Aorta (tissue), 5 donors: ENCODE measurements around the gene MKLN1. TPM values are rescaled to one million over a fixed set of nuclear protein-coding genes. Genes with fewer than 3 reads are reported as not detected.
A peak's percentile ranks its signal among the peaks of the same experiment; 100 is the strongest.
"Not testable (repeated sequence)": the region's sequence is repeated elsewhere in the genome, so short reads cannot be mapped to it uniquely, and the experiment has no call there.

Source experiments
- ATAC-seq: fragments of 200-7000 bp; cut with Tn5 transposase; one replicate; pipeline ENCODE4 v1.9.1; 2022; ENCODE audit warnings: moderate library complexity; ENCODE audit not compliant: low FRiP score
- DNase-seq, 2 donors: peaks; one replicate each; pipeline ENCODE4 v3.0.0-alpha.2; 2020
- H3K27ac ChIP-seq, 2 donors: one replicate each; pipeline ENCODE4 v1.5.1; 2013; ENCODE audit warnings: low read length in 2 of 2, mild to moderate bottlenecking in 2 of 2, moderate library complexity in 2 of 2, control low read depth in 1 of 2, inconsistent platforms in 1 of 2, low read depth in 1 of 2
- H3K27me3 ChIP-seq, 2 donors: one replicate each; pipeline ENCODE4 v1.6.1; 2013; ENCODE audit warnings: control low read depth in 1 of 2, low read length in 1 of 2, mild to moderate bottlenecking in 1 of 2, moderate library complexity in 1 of 2; ENCODE audit not compliant: insufficient read depth in 2 of 2, control insufficient read depth in 1 of 2
- H3K36me3 ChIP-seq, 2 donors: one replicate each; pipeline ENCODE4 v1.6.1; 2013; ENCODE audit warnings: control low read depth in 1 of 2, low read length in 1 of 2, mild to moderate bottlenecking in 1 of 2; ENCODE audit not compliant: insufficient read depth in 2 of 2, control insufficient read depth in 1 of 2
- H3K4me1 ChIP-seq, 2 donors: one replicate each; pipeline ENCODE4 v1.6.1; 2013; ENCODE audit warnings: low read length in 2 of 2, control low read depth in 1 of 2, mild to moderate bottlenecking in 1 of 2, moderate library complexity in 1 of 2; ENCODE audit not compliant: insufficient read depth in 2 of 2, control insufficient read depth in 1 of 2
- H3K4me3 ChIP-seq, 2 donors: one replicate each; pipeline ENCODE4 v1.5.1; 2013; ENCODE audit warnings: low read length in 2 of 2, control low read depth in 1 of 2, mild to moderate bottlenecking in 1 of 2
- H3K9me3 ChIP-seq: one replicate; pipeline ENCODE4 v1.6.1; 2013; ENCODE audit warnings: mild to moderate bottlenecking, low read length; ENCODE audit not compliant: control insufficient read depth
- WGBS, 2 donors: extraction: QIAGEN DNeasy Blood & Tissue Kit; methylation state at CpG; one replicate each; pipeline ENCODE4 v1.1.7; 2013; 5-methylcytosine and 5-hydroxymethylcytosine counted together
- intact Hi-C, 2 donors: fragments of 100-400 bp; cut with DNase I; formaldehyde crosslinking; loops; one replicate each; pipeline versions ENCODE4 v1.14.2 to v1.15.0; 2022
- polyA plus RNA-seq, 2 donors: library from polyadenylated mRNA; stranded (reverse); fragments of 200-250 nt; gene quantifications; one replicate each; pipeline ENCODE4 v1.2.3, GENCODE V29; 2013
- total RNA-seq, 2 donors: library from RNA; stranded (reverse); fragmentation: NEBNext Ultra II Directional; extraction: Animal tissue kit (Norgen Biotek cat#: 25700); gene quantifications; one replicate each; pipeline ENCODE4 v1.2.1, GENCODE V29; 2021
- donor health status: healthy with polysubstance abuse.
- donor health status: Bipolar disorder and iron deficiency.
- donor health status: DM: no; HTN: no; CAD: no.
- donor health status: DM: no; HTN: no; CAD: no.
- donor health status: DM: yes; HTN: yes; CAD: no.

Gene MKLN1
- total and polyA plus RNA-seq, 4 donors = 11.5 to 91.6 (median 45.2) TPM

DNA sequence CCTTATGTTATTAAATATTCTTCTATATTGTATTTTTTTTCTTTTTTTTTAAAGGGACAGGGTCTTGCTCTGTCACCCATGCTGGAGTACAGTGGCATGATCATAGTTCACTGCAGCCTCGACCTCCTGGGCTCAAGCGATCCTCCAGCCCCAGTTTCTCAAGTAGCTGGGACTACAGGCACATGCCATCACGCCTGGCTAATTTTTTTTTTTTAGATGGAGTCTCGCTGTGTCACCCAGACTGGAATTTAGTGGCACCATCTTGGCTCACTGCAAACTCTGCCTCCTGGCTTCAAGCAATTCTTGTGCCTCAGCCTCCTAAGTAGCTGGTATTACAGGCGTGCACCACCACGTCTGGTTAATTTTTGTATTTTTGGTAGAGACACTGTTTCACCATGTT, 5.1 kb downstream of the MKLN1 start:
- intact Hi-C loops, H3K4me1 ChIP-seq, H3K4me3 ChIP-seq, DNase-seq, H3K27me3 ChIP-seq, ATAC-seq, H3K9me3 ChIP-seq, H3K27ac ChIP-seq, H3K36me3 ChIP-seq: not testable (repeated sequence)
- 95 to 96% methylated on average over 6 of the region's 6 CpGs for WGBS, 2 donors

DNA sequence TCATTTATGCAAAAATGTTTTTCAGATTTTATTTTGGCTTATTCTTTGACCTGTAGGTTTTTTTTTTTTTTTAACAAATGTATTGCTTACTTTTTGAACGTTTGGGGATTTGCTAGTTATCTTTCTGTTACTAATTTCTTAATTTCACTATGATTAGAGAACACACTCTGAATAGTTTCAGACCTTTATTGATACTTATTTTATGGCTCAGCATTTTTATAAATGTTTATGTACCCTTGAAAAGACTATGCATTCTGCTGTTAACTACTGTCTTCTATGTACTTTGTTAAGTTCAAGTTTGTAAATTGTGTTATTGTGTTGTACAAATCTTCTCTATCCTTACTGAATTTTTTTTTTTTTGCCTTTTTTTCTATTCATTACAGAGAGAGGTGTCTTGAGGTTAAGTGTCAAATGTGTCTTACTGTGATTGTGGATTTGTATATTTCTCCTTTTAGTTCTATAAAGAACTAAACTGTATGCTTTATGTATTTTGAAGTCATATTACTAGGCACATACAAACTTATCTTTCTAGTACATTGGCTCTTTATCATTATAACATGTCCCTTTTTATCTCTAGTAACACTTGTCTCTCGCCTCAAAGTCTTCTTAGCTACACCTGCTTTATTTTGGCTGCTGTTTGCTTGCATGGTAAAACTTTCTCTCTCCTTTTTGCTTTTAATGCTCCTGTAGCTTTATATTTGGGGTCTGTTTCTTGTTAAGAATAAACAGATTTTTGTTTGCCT, 8.1 kb downstream of the MKLN1 start:
- Histone ChIP-seq H3K9me3 (no peaks in the 10 kb centered on the region), H3K4me1 (peaks cover 0 to 1% of the 10 kb centered on the region in 2 donors), H3K27me3 (no peaks in the 10 kb centered on the region), H3K27ac (no peak overlapping the region), H3K4me3 (no peak overlapping the region), H3K36me3 (no peaks in the 10 kb centered on the region)
- 82% methylated on average over 2 of the region's 2 CpGs for WGBS, 2 donors
- DNase-seq (no peak), ATAC-seq (no peak)
- intact Hi-C loops = no loop called here

DNA sequence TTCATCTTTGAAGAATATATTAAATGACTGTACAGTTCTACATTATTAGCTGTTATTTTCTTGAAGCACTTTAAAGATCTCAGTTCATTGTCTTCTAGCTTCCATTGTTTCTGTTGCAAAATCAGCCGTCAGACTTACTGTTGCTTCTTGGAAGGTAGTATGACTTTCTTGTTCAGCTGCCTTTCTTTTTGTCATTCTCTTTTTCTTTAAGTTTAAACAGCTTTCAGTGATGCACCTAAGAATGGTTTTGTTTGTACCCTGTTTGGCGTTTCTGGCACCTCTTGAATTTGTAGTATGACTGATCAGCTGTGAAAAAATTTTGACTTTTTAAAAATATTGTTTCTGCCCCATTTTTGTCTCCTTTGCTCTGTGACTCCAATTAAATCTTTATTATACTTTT, 9.3 kb downstream of the MKLN1 start:
- no peak for ATAC-seq

DNA sequence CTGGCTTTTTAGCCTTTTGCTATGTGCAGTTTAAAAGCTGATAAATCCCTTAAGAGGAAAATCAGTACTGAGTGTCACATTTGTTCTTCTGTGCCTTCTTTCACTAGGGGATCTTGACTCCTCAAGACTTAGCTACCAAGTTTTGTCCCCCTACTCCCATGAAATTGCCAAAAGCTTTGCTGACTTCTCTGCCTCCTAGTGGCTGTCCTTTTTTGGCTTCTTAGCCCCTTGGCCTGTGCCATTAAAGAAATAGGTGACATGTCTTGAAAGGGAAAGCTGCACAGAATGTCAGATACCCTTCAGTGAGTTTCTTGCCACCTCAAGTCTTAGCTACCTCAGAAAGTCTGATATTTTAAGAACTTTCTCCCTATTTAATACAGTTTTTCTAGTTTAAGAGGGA, 10.5 kb downstream of the MKLN1 start:
- Histone ChIP-seq H3K36me3 (no peaks in the 10 kb centered on the region), H3K27me3 (no peaks in the 10 kb centered on the region), H3K4me3 (no peak overlapping the region), H3K4me1 (no peaks in the 10 kb centered on the region), H3K9me3 (no peaks in the 10 kb centered on the region), H3K27ac (no peak overlapping the region)
- DNase-seq (no peak), ATAC-seq (no peak)
- intact Hi-C loops = no loop called here

More for the DNA sequence above, 9.3 kb downstream of the MKLN1 start:
- Histone ChIP-seq H3K4me1 (peaks cover 0 to 1% of the 10 kb centered on the region in 2 donors), H3K27ac (no peak overlapping the region), H3K27me3 (no peaks in the 10 kb centered on the region), H3K36me3 (no peaks in the 10 kb centered on the region), H3K4me3 (peak overlapping the region in 1 of 2 donors; percentile 14), H3K9me3 (no peaks in the 10 kb centered on the region)
- 89 to 95% methylated on average over 2 of the region's 2 CpGs for WGBS, 2 donors
- no peak for DNase-seq
- intact Hi-C loops = no loop called here

DNA sequence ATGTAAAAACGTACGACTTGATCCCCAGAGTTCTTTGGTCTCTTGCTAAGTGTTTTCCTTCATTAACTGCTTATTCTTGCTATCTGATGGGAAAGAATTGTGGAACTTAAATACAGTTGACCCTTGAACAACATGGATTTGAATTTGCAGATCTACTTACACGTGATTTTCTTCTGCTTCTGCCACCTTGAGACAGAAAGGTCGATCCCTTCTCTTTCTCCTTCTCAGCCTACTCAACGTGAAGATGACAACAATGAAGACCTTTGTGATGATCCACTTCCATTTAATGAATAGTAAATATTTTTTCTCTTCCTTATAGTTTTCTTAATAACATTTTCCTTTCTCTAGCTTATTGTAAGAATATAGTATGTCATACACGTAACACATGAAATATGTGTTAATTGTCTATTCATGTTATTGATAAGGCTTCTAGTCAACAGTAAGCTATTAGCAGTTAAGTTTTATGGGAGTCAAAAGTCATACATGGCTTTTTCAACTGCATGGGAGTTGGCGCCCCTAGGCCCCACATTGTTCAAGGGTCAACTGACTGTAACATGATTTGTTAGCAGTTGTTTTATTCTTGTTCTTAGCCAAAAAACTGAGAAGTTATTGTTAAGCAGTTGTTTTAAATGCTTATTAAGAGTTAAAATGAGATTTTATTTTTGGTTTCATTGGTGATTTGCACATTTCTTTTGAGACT, 11.2 kb downstream of the MKLN1 start:
- Histone ChIP-seq H3K4me3 (no peak overlapping the region), H3K9me3 (no peaks in the 10 kb centered on the region), H3K27ac (no peak overlapping the region), H3K4me1 (no peaks in the 10 kb centered on the region), H3K27me3 (no peaks in the 10 kb centered on the region), H3K36me3 (no peaks in the 10 kb centered on the region)
- intact Hi-C loops = no loop called here
- WGBS, 2 donors = 79% methylated on average over 7 of the region's 7 CpGs
- DNase-seq (no peak), ATAC-seq (no peak)

DNA sequence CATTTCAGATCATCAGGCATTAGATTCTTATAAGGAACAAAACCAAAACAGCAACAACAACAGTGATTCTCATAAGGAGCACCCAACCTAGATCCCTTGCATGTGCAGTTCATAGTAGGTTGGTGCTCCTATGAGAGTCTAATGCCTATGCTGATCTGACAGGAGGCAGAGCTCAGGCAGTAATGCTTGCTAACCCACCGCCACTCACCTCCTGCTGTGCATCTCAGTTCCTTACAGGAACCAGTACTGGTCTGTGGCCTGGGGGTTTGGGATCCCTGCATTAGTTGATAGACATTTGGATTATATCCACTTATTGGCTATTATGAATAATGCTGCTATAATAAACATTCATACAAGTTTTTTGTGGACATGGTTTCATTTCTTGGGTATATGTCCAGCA, 14.0 kb downstream of the MKLN1 start:
- H3K36me3 ChIP-seq = no peaks in the 10 kb centered on the region
- intact Hi-C loops = no loop called here
- WGBS, 2 donors = 92 to 94% methylated on average over 1 of the region's 1 CpG
- H3K27me3 ChIP-seq = no peaks in the 10 kb centered on the region
- ATAC-seq (no peak), DNase-seq (no peak)
- H3K27ac ChIP-seq = no peak overlapping the region
- no peaks in the 10 kb centered on the region for H3K4me1 ChIP-seq
- H3K4me3 ChIP-seq = no peak overlapping the region
- no peaks in the 10 kb centered on the region for H3K9me3 ChIP-seq

DNA sequence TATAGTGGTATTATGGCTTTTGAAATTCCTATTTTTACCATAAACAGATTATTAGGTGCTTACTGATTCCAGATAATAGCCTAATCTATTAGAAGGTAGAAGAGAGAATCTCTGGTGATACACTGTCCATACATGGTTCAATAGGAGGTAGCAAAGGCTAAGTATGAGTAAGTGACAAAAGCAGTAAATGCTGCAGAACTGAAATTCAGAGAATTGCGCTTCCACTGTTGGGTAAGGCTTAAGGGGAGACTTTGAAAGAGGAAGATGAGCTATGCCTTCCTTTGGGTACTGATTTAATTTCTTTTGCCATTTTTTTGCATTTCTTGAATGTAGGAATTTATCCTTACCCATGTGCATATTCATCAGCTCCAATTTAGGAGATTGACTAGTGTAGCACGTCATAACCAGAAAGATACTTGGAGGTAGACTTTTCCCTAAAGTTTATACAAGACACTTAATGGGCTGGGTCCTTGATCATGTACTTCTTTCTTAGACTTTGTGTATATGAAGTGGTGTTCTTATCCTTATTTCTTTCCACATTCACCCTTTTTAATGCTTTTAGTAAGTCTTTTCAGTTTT, 15.3 kb downstream of the MKLN1 start:
- H3K27ac ChIP-seq = no peak overlapping the region
- H3K9me3 ChIP-seq = no peaks in the 10 kb centered on the region
- DNase-seq = no peak
- 72 to 76% methylated on average over 2 of the region's 2 CpGs for WGBS, 2 donors
- no peaks in the 10 kb centered on the region for H3K36me3 ChIP-seq
- intact Hi-C loops = no loop called here
- no peaks in the 10 kb centered on the region for H3K27me3 ChIP-seq
- H3K4me3 ChIP-seq = no peak overlapping the region
- peaks cover 0 to 4% of the 10 kb centered on the region in 2 donors for H3K4me1 ChIP-seq
- ATAC-seq = no peak

DNA sequence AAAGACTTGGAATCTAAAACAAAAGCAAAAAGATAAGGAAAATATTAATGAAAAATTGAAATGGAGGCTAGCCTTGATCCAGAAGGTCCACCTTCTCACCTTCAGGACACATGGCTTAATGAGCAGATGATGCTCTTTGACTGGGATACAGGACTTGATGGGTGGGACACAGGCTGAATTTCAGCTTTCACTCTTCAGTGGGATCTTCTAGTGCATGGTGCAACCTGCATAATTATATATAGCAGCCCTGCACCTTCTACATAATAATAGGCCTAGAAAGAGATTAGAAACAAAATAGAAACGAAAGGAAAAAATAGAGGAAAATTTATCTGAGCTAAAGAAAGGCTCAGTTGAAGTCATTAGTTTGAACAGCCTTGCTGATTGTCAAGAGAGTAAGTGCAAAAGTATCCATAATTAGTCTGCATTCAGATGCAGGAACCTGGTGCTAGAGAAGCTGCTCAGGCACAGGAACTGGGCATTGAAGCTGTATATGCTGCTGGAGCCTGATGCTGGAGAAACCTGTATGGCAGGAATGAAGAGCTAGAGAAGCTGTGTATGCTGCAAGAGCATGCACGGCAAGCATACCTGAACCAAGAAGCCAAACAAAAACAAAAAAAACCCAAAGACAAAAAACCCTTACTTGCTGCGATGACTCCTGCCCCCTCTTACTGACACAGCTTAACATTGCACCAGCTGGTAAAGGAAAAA, 19.4 kb downstream of the MKLN1 start:
- Histone ChIP-seq H3K9me3 (no peaks in the 10 kb centered on the region), H3K4me3 (no peak overlapping the region), H3K27me3 (no peaks in the 10 kb centered on the region), H3K27ac (no peak overlapping the region), H3K4me1 (peaks cover 0 to 4% of the 10 kb centered on the region in 2 donors), H3K36me3 (no peaks in the 10 kb centered on the region)
- ATAC-seq (no peak), DNase-seq (no peak)
- WGBS, 2 donors = 46% methylated on average over 3 of the region's 3 CpGs
- intact Hi-C loops = no loop called here
